ENCODE results near the gene MINDY4. TPM values are rescaled to one million over a fixed set of nuclear protein-coding genes. Genes with fewer than 3 reads are reported as not detected.

Gene MINDY4
- total and polyA plus RNA-seq, 2 of the 4 experiments (the other 2 are of a cell fraction), result 1.8 to 3.6 TPM

- BruUV-seq (replicated peaks), result no TSS peak
- Histone ChIP-seq H2AK9ac (replicated peaks; ENCODE audit: low read depth, low read length, poor library complexity) (no peak overlapping the region), H3K14ac (replicated peaks; ENCODE audit: low read depth, low read length) (no peak overlapping the region), H4K8ac (ENCODE audit: low read depth in 2 of 2, low read length in 2 of 2) (no peak overlapping the region), H2BK120ac (ENCODE audit: low read depth, low read length) (no peak overlapping the region), H3K9me1 (ENCODE audit: insufficient read depth, low read length) (0 out of 2 replicates have a peak, but pooled peaks cover 5% of the 10 kb centered on the region), H4K91ac (ENCODE audit: insufficient read depth, low read depth, low read length) (no peak overlapping the region), H2BK15ac (ENCODE audit: low read depth, low read length) (no peak overlapping the region), H3K79me1 (ENCODE audit: low read depth in 1 of 2, low read length in 2 of 2) (no peaks in the 10 kb centered on the region), H3K9me3 (ENCODE audit: control insufficient read depth, insufficient read depth, low read length) (no peaks in the 10 kb centered on the region), H3K56ac (ENCODE audit: extremely low read depth, insufficient read depth, low read length) (no peak overlapping the region), H3K4ac (ENCODE audit: low read depth, low read length) (no peak overlapping the region), H4K5ac (ENCODE audit: low read depth, low read length) (no peak overlapping the region), H3K4me2 (ENCODE audit: low read depth, low read length) (no peak overlapping the region), H3K18ac (ENCODE audit: low read depth, low read length) (no peak overlapping the region), H3K4me3 (ENCODE audit: insufficient read depth, low read depth, low read length) (no peak overlapping the region), H4K20me1 (ENCODE audit: insufficient read depth, low read length) (no peaks in the 10 kb centered on the region), H2BK20ac (ENCODE audit: low read depth, low read length) (no peak overlapping the region), H2AK5ac (ENCODE audit: low read depth, low read length) (no peak overlapping the region), H3K4me1 (ENCODE audit: control insufficient read depth, insufficient read depth, low read length) (peaks cover 11% of the 10 kb centered on the region), H2AFZ (replicated peaks; ENCODE audit: low read length, poor library complexity) (peak overlapping the region; percentile 14), H2BK5ac (ENCODE audit: low read depth, low read length, poor library complexity, severe bottlenecking) (no peak overlapping the region), H3K27me3 (ENCODE audit: control insufficient read depth, insufficient read depth, low read length) (peaks cover 4% of the 10 kb centered on the region; the same call in 1 of the 2 replicates), H3K27ac (ENCODE audit: insufficient read depth, low read length) (no peak overlapping the region), H3K23ac (ENCODE audit: low read depth, low read length) (no peak overlapping the region), H3K9ac (ENCODE audit: low read depth, low read length) (no peak overlapping the region), H3K36me3 (ENCODE audit: control insufficient read depth, insufficient read depth, low read length) (no peaks in the 10 kb centered on the region)
- dilution Hi-C loops (cut with HindIII; ENCODE audit: low sequenced_read_pairs, unreplicated experiment), result no loop called here
- ATAC-seq (ENCODE audit: low read depth), result no peak
- DNase-seq, result no peak
- intact Hi-C loops (cut with micrococcal nuclease), result no loop called here
- in situ Hi-C loops (cut with MboI; ENCODE audit: low sequenced_read_pairs), result no loop called here
- POLR2A ChIA-PET (ENCODE audit: unreplicated experiment), result no interaction called here
- TF ChIP-seq RCOR1 (IDR thresholded peaks at IDR 0.05; ENCODE audit: insufficient replicate concordance, low read length) (no peak), RFX5 (IDR thresholded peaks at IDR 0.05; ENCODE audit: low read depth, low read length) (no peak), POLR2A (IDR thresholded peaks at IDR 0.05; ENCODE audit: low read depth, low read length) (no peak), RAD21 (IDR thresholded peaks at IDR 0.05; ENCODE audit: low read length) (no peak), CTCF (conservative IDR thresholded peaks at IDR 0.05; ENCODE audit: low read depth, low read length) (no peak), USF2 (IDR thresholded peaks at IDR 0.05; ENCODE audit: low read depth, low read length) (no peak), FOS (IDR thresholded peaks at IDR 0.05; ENCODE audit: low read depth, low read length) (no peak), SMC3 (IDR thresholded peaks at IDR 0.05; ENCODE audit: low read depth, low read length) (no peak), NFE2L2 (IDR thresholded peaks at IDR 0.05; ENCODE audit: low read depth, low read length) (no peak), MAFK (IDR thresholded peaks at IDR 0.05; ENCODE audit: low read depth, low read length) (no peak), CHD1 (IDR thresholded peaks at IDR 0.05; ENCODE audit: low read depth, low read length) (no peak), MXI1 (IDR thresholded peaks at IDR 0.05; ENCODE audit: borderline replicate concordance, low read depth, low read length) (no peak)
- CTCF ChIA-PET, result no interaction called here
- 100% methylated on average over 1 of the region's 2 CpGs; no CpG with 5 or more reads in 1 of the 2 experiments for WGBS, 2 experiments (ENCODE audit: extremely low coverage in 2 of 2, insufficient read length in 1 of 2)
Observed at GRCh38 chr7:30901856-30902255, 130.6 kb downstream of the MINDY4 start.

Measured in IMR-90 (cell line).